Mesenteric fat pad (tissue), 1 donor: ENCODE results near the gene SHISA7. TPM values are rescaled to one million over a fixed set of nuclear protein-coding genes. Genes with fewer than 3 reads are reported as not detected.

Experiments
- DNase-seq: peaks from one replicate; pipeline ENCODE4 v3.0.0-alpha.2; 2020; ENCODE audit warnings: low spot score
- total RNA-seq: library from RNA; stranded (reverse); fragmentation: NEBNext Ultra II Directional; extraction: Animal tissue kit (Norgen Biotek cat#: 25700); gene quantifications from one replicate; pipeline ENCODE4 v1.2.1, GENCODE V29; 2021
- donor health status: DM: yes; HTN: yes; CAD: no.

Gene SHISA7
- total RNA-seq, 1 donor from 2014 or later = not detected

DNA sequence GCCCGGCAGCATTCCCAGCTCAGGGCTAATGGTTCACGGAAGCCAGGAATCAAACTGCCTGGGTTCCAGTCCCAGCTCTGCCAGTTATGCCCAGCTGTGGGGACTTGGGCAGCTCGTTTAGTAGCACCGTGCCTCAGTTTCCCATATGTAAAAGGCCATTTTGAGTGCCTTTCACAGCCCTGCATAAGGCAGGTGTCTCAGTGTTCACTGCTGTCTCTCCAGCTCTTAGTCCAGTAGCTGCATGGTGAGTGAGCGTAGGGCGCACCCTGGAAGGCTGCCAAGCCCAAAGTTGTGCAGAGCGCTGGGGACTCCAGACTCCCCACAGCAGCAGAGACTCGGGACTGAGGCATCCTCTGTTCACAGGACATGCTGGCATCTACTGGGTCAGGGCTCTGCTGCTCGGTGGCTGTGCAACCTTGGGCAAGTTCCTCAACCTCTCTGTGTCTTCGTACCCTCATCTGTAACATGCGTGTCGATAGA lies 51.9 kb downstream of the SHISA7 start:
- no peak for DNase-seq

DNA sequence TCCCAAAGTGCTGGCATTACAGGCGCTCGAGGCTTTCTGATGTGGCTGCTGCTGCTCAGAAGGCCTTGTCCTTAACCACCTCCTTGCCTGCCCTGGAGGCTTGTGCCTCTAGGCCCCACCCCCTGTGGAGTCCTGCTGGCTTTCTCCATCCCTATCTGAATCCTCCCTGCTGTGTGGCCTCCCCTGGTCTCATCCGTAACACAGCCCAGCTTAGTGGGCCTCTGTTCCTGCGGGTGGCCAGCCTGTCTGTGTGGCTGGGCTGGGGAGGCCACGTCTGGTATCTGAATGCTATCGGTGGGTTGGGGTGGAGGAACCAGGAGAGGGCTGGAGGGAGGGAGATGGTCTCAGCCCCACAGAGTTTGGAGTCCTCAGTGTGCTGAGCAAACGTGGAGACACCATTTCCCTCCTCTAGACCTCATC lies 52.6 kb downstream of the SHISA7 start:
- no peak for DNase-seq

DNA sequence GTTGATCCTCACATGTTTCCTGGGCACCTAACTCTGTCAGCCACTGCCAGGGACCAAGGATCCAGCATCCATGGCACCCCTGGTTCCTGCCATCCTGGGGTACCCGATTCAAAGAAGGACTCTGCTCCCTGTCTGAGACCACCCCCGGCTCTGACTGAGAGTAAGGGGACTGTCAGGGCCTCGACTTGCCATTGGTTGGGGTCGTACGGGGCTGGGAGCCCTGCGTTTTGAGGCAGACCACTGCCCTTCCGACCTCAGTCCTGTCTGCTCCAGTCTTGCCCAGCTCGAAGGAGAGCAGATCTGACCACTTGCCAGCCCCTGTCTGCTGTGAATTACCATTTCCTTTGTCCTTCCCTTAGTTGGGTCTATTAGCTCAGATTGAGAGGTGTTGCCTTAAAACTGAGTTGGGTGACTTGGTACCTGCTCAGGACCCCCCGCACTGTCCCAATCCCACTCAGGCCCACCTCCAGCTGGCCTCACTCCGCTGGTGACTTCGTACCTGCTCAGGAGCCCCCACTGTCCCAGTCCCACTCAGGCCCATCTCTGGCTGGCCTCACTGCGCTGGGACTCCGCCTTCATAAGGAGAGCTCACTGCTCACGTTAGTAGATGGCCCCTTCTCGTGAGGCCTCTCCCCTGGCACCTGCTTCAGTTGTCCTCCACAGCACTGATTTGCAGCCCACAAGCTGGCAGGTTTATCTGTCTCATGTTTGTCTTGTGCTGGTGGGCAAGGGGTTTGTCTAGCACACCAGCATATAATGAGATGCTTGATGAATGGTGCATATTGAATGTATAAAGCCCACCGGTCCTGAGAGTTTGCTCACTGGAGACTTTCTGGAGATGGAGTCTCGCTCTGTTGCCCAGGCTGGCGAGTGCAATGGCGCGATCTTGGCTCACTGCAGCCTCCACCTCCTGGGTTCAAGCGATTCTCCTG lies 53.4 kb downstream of the SHISA7 start:
- no peak for DNase-seq

DNA sequence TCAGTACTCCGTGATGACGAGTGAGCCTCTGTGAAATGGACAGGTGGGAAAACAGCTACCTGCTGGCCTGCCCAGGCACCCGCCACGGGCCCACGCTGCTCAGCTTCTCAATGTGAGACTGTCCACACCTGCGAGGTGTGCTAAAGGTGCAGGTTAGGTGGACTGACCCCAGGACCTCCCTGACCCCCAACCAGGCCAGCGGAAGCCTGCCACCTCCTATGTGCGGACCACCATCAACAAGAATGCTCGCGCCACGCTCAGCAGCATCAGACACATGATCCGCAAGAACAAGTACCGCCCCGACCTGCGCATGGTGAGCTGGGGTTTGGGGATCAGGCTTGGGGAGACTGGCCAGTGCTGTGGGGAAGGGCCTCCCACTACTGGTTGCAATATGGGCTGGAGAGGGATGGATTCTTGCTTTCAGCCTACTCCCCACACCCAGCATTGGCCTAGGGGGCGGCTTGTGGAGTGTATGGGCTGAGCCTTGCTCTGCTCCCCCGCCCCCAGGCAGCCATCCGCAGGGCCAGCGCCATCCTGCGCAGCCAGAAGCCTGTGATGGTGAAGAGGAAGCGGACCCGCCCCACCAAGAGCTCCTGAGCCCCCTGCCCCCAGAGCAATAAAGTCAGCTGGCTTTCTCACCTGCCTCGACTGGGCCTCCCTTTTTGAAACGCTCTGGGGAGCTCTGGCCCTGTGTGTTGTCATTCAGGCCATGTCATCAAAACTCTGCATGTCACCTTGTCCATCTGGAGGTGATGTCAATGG lies 55.2 kb downstream of the SHISA7 start:
- DNase-seq = no peak

DNA sequence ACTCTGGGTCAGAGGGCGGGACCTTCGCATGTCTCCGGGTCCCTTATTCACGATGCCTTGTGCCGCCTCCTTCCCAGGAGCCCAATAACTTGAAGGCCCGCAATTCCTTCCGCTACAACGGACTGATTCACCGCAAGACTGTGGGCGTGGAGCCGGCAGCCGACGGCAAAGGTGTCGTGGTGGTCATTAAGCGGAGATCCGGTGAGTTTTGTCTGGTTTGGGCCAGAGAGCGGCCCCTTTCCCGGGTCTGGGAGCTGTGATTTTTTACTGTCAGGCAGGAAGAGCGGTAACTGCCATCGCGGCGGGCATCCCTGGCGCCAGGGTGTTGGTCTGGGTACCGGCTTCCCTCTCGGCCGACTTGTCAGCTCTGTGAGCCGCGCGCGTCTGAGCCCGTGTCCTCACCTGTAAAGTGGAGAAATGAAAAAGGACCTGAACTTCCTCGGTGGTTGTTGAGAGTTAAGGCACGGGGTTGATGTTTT lies 56.6 kb downstream of the SHISA7 start:
- DNase-seq = no peak

DNA sequence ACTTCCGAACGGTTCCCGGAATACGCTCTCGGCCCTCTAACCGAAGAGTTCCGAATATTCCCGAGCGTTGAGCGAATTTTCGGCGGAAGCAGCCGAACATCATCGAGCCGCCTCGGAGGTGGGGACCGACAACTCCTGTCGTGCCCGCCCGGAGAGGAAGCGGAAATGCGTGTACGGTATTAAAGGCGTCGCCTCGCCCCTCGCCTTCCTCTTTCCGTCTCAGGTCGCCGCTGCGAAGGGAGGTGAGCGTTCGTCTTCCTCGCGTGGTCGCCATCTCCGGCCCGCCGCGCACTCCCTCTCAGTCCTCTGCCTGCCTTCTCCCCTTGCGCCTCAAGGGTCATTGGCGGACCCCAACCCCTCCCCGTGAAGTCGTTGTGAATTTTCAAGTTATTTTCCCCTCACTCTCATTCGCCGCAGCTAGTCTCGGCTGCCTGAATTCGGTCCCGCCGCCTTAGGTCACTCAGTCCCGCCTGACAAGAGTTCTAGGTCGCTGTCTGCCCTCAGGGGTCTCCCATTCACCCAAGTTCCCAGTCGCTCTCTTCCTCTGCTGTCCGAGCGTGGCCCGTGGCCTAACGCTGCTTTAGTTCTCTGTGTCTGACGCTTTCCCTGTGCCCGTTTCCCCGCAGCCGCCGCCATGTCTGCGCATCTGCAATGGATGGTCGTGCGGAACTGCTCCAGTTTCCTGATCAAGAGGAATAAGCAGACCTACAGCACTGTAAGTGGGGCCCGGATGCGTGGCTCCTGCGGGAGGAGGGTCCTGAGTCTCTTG lies 57.2 kb downstream of the SHISA7 start, which contains the start of gene RPL28:
Gene RPL28, plus strand, starts transcription at position 209 of the 769 bp plus-strand sequence. Its CDS starts 426 bp downstream, at position 635.
- peak; percentile 99 for DNase-seq

DNA sequence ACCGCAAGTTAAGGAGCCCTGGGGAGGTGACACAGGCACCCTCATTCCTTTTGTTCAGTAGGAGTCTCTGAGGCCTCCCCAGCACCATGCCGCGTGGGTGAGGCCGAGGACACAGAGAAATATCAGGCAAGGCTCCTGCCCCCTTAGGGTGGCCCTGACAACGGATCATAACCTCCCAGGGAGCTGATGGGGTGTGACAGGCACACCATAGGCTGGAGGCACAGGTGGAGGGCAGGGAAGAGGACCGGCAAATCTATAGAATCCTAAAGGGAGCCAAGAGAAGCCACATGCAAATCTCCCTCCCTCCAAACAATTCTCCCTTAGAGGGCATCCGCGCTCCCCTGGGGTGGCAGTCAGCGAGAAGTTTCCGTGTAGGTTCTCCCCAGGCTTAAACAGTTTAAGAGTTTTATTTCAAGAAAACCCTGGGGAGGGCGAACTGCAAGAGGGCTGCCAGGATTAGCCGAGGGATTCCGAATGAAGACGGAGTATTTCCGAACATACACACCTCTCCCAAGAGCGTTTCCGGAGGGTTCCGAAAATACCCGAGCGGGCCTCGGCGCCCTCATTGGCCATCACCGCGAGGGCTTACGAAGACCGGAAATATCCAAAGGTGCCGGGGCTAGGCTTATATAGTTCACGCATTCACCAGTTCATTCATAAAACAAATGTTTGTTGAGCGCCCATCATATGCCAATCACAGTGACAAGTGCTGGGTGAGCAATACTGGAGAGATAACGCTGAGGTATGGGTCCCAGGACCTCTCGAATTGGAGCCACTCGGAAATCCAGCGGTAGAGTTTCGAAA lies 58.0 kb downstream of the SHISA7 start:
- peak; percentile 96 for DNase-seq

DNA sequence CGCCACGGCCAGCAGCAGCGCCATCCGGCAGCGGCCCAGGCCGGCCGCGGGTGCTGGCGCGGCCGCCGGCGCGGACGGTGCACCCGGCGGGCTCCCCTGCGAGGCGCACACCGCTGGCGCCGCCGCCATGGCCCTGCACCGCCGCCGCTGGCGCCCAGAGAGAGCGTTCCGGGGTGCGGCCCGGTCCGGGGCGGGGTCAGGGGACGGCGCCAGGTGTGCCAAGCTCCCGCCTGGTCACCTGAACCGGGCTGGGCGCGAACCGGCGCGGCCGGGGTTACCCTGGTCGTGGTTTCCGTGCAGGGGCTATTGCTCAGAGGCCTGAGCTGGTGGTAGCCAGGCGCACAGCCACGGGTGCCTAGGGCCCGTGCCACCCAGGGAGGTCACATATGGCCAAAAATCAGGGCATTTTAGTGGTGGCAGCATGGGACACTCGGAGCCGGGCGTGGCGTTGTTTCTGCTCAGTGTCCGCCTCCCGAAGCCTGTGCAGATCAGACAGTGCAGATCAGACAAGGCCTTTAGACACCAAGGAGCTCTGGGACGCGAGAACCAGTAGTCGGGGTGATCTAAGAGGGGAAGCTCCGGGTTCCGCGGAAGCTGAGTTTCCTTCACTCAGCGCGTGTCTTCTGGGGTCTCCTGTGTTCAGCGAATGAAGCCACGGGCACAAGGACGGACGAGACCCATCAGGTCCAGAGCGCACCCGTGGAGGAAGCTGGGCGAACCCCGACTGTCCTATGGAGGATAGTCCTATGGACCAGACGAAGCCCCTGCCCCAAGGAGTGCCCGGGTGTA lies 58.8 kb downstream of the SHISA7 start, which contains the start of gene TMEM238:
Gene TMEM238, minus strand, starts transcription at position 162 of the 789 bp plus-strand sequence. Its CDS starts 33 bp downstream, at position 129.
- DNase-seq = no peak

DNA sequence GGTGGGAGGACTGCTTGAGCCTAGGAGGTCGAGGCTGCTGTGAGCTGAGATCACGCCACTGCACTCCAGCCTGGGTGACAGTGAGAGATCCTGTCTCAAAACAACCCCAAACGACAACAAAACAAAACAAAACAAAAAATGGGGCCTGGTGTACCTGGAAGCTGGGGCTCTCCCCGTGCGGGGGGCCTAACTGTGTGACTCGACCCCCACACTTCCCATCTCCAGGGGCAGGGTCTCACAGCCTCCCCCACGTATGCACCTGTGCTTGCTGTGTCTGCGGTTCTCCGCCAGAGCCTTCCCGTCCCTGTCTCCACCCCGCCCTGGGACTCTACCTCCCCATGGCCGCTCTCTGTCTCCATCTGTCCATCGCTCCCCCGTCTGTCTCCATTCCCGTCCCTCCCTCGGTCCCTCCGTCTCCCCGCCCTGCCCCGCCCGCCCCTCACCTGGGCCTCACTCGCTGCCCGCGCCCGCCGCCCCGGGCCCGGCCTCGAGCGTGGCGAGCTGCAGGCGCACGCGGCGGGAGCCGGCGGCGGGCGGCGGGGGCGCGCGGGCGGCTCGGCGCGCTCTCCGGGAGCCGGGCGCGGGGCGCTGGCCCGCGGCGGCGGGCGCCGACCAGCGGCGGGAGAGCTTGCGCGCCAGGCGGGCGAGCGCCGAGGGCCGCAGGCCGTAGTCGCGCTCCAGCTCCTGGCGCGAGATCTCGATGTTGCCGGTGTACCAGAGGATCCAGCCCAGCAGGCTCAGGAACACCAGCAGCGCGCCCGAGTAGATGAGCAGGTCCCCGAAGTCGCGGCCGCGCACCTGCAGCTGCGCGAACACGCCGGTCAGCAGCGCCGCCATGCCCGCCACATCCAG lies 59.6 kb downstream of the SHISA7 start:
- no peak for DNase-seq

DNA sequence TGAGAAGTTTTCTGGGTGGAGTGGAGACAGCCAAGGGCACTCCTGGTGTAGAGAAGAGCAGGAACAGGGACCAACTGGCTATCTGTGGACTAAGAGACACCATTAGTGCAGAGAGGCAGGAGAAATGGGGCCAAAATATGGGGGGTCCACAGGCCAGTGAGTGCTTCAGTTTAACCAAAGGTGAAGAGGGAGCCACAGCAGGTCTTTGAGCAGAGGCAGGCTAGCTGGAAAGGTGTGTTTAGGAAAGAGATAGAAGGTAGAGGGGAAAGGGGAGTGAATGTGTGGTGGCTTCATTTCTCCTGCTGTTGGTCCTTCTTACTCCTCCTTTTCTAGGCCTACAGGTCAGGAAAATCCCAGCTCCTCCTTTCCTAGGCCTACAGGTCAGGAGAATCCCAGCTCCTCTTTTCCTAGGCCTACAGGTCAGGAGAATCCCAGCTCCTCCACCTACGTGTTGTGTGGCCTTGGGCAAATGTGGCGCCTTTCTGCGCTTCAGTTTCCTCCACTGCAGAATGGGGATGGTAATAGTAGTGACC lies 60.5 kb downstream of the SHISA7 start:
- DNase-seq = no peak

DNA sequence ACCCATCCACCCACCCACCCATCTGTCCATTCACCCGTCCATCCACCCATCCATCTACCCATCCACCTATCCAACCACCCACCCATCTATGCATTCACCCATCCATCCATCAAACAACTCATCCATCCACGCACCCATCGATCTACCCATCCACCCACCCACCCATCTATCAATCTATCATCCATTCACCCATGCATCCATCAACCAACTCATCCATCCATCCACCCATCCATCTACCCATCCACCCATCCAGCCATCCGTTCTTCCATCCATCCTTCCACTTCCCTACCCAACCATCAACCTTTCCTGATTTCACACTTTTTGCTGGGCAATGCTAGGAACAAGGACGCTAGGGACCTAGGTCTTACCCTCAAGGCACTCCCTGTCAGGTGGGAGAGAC lies 61.1 kb downstream of the SHISA7 start:
- DNase-seq = no peak

DNA sequence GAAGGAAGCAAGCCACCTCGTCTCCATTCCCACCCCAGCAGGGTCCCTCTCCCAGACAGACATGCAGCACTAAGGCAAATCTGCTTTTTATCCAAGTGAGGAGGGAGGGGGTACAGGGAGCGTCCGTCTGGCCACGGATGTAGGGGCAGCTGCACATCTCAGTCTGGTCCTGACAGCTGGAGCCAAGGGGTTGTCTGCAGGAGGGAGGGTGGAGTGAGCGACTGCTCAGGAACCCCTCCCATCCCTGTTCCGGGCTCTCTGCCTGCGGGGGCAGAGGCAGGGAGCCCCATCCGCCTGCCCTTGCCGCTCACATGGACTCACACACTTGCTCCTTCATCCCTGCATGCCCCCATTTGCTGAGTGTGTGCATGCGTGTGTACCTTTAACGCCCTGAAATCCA lies 63.9 kb downstream of the SHISA7 start:
- DNase-seq = no peak

Other genes with a start within 250 kb of the SHISA7 start
- 1.00 TPM for gene PTPRH, start 233.8 kb downstream of the SHISA7 start, total RNA-seq
- 1.6 TPM for gene TMEM86B, start 214.5 kb downstream of the SHISA7 start, total RNA-seq
- gene PPP6R1, start 184.3 kb downstream of the SHISA7 start, total RNA-seq = 49.4 TPM
- gene HSPBP1, start 163.2 kb downstream of the SHISA7 start, total RNA-seq = 20.2 TPM
- 1.2 TPM for gene BRSK1, start 159.3 kb downstream of the SHISA7 start, total RNA-seq
- 7.1 TPM for gene TMEM150B, start 118.0 kb downstream of the SHISA7 start, total RNA-seq
- gene KMT5C, start 103.4 kb downstream of the SHISA7 start, total RNA-seq = 6.8 TPM
- gene COX6B2, start 88.6 kb downstream of the SHISA7 start, total RNA-seq = not detected
- not detected for gene GARIN5B, start 80.0 kb downstream of the SHISA7 start, total RNA-seq
- not detected for gene IL11, start 72.8 kb downstream of the SHISA7 start, total RNA-seq
- not detected for gene TMEM190, start 66.5 kb downstream of the SHISA7 start, total RNA-seq
- 0.90 TPM for gene TMEM238, start 59.0 kb downstream of the SHISA7 start, total RNA-seq
- 1,147 TPM for gene RPL28, start 57.4 kb downstream of the SHISA7 start, total RNA-seq
- 24.2 TPM for gene UBE2S, start 35.5 kb downstream of the SHISA7 start, total RNA-seq
- 53.2 TPM for gene ISOC2, start 18.3 kb upstream of the SHISA7 start, total RNA-seq
- gene C19orf85, start 21.5 kb upstream of the SHISA7 start, total RNA-seq = not detected
- gene ZNF628, start 33.3 kb upstream of the SHISA7 start, total RNA-seq = 9.7 TPM
- 7.3 TPM for gene NAT14, start 41.9 kb upstream of the SHISA7 start, total RNA-seq
- gene SSC5D, start 45.1 kb upstream of the SHISA7 start, total RNA-seq = 13.9 TPM
- gene SBK2, start 93.8 kb upstream of the SHISA7 start, total RNA-seq = not detected
- gene SBK3, start 102.2 kb upstream of the SHISA7 start, total RNA-seq = 1.7 TPM
- gene ZNF579, start 137.5 kb upstream of the SHISA7 start, total RNA-seq = 10.9 TPM
- 12.8 TPM for gene FIZ1, start 156.2 kb upstream of the SHISA7 start, total RNA-seq
- 19.1 TPM for gene ZNF524, start 157.0 kb upstream of the SHISA7 start, total RNA-seq
- gene ZNF865, start 162.3 kb upstream of the SHISA7 start, total RNA-seq = 12.0 TPM
- gene ZNF784, start 181.3 kb upstream of the SHISA7 start, total RNA-seq = 4.5 TPM
- gene ZNF580, start 197.7 kb upstream of the SHISA7 start, total RNA-seq = 39.6 TPM
- 11.3 TPM for gene ZNF581, start 200.3 kb upstream of the SHISA7 start, total RNA-seq
- gene CCDC106, start 204.9 kb upstream of the SHISA7 start, total RNA-seq = 16.4 TPM
- 126 TPM for gene U2AF2, start 211.7 kb upstream of the SHISA7 start, total RNA-seq
- 114 TPM for gene EPN1, start 231.9 kb upstream of the SHISA7 start, total RNA-seq